Mesendoderm (in vitro differentiated cells): Measurements from ENCODE around the gene M1AP.

Experiments
- DNase-seq: peaks from one replicate; pipeline ENCODE4 v3.0.0; 2013
- H2AK5ac ChIP-seq: 2 replicates; pipeline ENCODE4 v1.6.1; 2013; ENCODE audit warnings: low read length, inconsistent platforms
- H2BK120ac ChIP-seq: 2 replicates; pipeline ENCODE4 v1.6.1; 2013; ENCODE audit warnings: low read depth, mild to moderate bottlenecking, low read length, moderate library complexity, mixed read lengths
- H2BK15ac ChIP-seq: replicated peaks from 2 replicates; pipeline ENCODE4 v1.6.1; 2013; ENCODE audit warnings: low read depth, mild to moderate bottlenecking, moderate library complexity
- H2BK5ac ChIP-seq: 2 replicates; pipeline ENCODE4 v1.6.1; 2013; ENCODE audit warnings: low read length, inconsistent platforms
- H3K18ac ChIP-seq: 2 replicates; pipeline ENCODE4 v1.6.1; 2013; ENCODE audit warnings: mild to moderate bottlenecking, low read length, mixed read lengths
- H3K23ac ChIP-seq: one replicate; pipeline ENCODE4 v1.6.1; 2013; ENCODE audit warnings: low read length
- H3K27ac ChIP-seq: 2 replicates; pipeline ENCODE4 v1.5.1; 2013; ENCODE audit warnings: low read depth, mild to moderate bottlenecking, inconsistent platforms, low read length, moderate library complexity
- H3K27me3 ChIP-seq: 2 replicates; pipeline ENCODE4 v1.6.1; 2013; ENCODE audit warnings: low read length, control low read depth, mild to moderate bottlenecking, inconsistent platforms; ENCODE audit not compliant: insufficient read depth, poor library complexity
- H3K36me3 ChIP-seq: 2 replicates; pipeline ENCODE4 v1.6.1; 2013; ENCODE audit warnings: low read length, inconsistent platforms; ENCODE audit not compliant: control insufficient read depth, insufficient read depth
- H3K4ac ChIP-seq: one replicate; pipeline ENCODE4 v1.6.1; 2013; ENCODE audit warnings: low read depth, mild to moderate bottlenecking, low read length, moderate library complexity
- H3K4me1 ChIP-seq: 2 replicates; pipeline ENCODE4 v1.6.1; 2013; ENCODE audit warnings: low read depth, low read length, inconsistent platforms; ENCODE audit not compliant: control insufficient read depth
- H3K4me2 ChIP-seq: 2 replicates; pipeline ENCODE4 v1.6.1; 2013; ENCODE audit warnings: low read length
- H3K4me3 ChIP-seq: 2 replicates; pipeline ENCODE4 v1.5.1; 2013; ENCODE audit warnings: mild to moderate bottlenecking, low read length
- H3K56ac ChIP-seq: one replicate; pipeline ENCODE4 v1.6.1; 2013; ENCODE audit warnings: low read length
- H3K79me1 ChIP-seq: 2 replicates; pipeline ENCODE4 v1.6.1; 2013; ENCODE audit warnings: low read length, inconsistent platforms
- H3K79me2 ChIP-seq: 2 replicates; pipeline ENCODE4 v1.6.1; 2013; ENCODE audit warnings: mild to moderate bottlenecking, low read length; ENCODE audit not compliant: control insufficient read depth, insufficient read depth
- H3K9ac ChIP-seq: 2 replicates; pipeline ENCODE4 v1.6.1; 2013; ENCODE audit warnings: low read length, inconsistent platforms
- H4K5ac ChIP-seq: one replicate; pipeline ENCODE4 v1.6.1; 2013; ENCODE audit warnings: low read length
- H4K8ac ChIP-seq: one replicate; pipeline ENCODE4 v1.6.1; 2013; ENCODE audit warnings: low read depth, mild to moderate bottlenecking, control low read depth, low read length, moderate library complexity
- WGBS: extraction: QIAGEN DNeasy Blood & Tissue Kit; methylation state at CpG from one replicate; pipeline ENCODE4 v1.1.7; 2013; ENCODE audit warnings: low lambda C conversion rate, missing lambda C conversion rate; ENCODE audit not compliant: insufficient coverage; ENCODE audit errors: extremely low coverage; 5-methylcytosine and 5-hydroxymethylcytosine counted together

The M1AP gene

DNA sequence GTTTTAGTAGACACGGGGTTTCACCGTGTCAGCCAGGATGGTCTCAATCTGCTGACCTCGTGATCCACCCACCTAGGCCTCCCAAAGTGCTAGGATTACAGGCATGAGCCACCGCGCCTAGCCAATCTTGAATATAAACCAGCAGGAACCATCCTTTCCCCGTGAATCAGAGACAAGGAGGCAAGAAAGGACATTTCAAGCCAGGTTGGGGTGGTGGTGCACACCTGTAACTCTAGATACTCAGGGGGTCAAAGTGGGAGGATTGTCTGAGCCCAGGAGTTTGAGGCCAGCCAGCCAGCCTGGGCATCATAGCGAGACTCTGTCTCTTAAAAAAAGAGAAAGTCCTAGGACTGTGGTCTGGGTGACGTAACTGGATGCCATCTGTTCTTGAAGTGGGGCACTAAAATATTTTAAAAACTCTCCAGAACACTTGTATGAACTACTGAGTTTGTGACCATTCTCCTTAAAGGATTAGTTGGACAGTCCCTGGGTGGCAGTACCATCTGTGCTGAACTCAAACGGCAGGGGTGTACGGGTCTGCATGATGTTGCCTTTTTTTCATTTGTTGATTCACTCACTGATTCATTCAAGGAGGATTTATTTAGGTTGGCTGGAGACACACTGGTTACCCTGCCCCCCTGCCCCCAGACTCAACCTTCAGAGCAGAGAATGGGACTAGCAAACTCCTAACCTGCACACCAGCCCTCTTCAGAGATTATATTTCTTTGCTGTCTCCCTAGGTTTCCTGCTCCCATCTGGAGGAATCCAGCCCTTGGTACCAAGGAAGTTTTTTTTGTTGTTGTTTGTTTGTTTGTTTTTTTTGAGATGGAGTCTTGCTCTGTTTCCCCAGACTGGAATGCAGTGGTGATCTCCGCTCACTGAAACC, 136.8 kb downstream of the M1AP start:
- Histone ChIP-seq H2BK120ac (no peak overlapping the region), H3K79me1 (no peaks in the 10 kb centered on the region), H4K5ac (no peak overlapping the region), H3K23ac (no peak overlapping the region), H3K18ac (no peak overlapping the region), H3K79me2 (no peaks in the 10 kb centered on the region), H3K27ac (no peak overlapping the region), H3K4me2 (no peak overlapping the region), H3K4me3 (no peak overlapping the region), H3K9ac (no peak overlapping the region), H2AK5ac (no peak overlapping the region), H2BK15ac (no peak overlapping the region), H3K56ac (no peak overlapping the region), H3K27me3 (peaks cover 56% of the 10 kb centered on the region), H4K8ac (no peak overlapping the region), H3K36me3 (no peaks in the 10 kb centered on the region), H3K4me1 (peaks cover 9% of the 10 kb centered on the region), H3K4ac (no peak overlapping the region), H2BK5ac (no peak overlapping the region)
- WGBS: no CpG with 5 or more reads among the region's 11 CpGs
- DNase-seq: no peak

DNA sequence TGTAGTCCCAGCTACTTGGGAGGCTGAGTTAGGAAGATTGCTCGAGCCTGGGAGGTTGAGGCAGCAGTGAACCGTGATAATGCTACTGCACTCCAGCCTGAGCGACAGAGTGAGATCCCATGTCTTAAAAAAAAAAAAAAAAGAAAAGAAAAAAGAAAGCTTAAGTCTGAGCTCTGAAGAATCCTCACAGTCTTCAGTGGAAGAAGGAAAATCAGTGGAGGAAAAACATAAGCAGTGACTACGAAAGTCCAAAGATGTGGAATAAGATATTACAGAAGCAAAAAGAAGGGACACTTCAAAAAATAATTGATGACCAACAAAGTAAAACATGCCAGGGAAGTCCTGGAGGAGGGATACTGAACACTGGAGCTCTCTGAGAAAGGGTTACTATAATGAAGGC, 137.9 kb downstream of the M1AP start:
- DNase-seq: no peak
- Histone ChIP-seq H2AK5ac (no peak overlapping the region), H3K18ac (no peak overlapping the region), H3K23ac (no peak overlapping the region), H3K4me3 (no peak overlapping the region), H2BK5ac (no peak overlapping the region), H3K4ac (no peak overlapping the region), H3K4me2 (no peak overlapping the region), H3K9ac (no peak overlapping the region), H3K79me1 (no peaks in the 10 kb centered on the region), H4K5ac (no peak overlapping the region), H2BK120ac (no peak overlapping the region), H4K8ac (no peak overlapping the region), H2BK15ac (no peak overlapping the region), H3K79me2 (no peaks in the 10 kb centered on the region), H3K27ac (no peak overlapping the region), H3K36me3 (no peaks in the 10 kb centered on the region), H3K27me3 (peaks cover 46% of the 10 kb centered on the region), H3K4me1 (peaks cover 9% of the 10 kb centered on the region), H3K56ac (no peak overlapping the region)
- WGBS: no CpG with 5 or more reads among the region's 4 CpGs

DNA sequence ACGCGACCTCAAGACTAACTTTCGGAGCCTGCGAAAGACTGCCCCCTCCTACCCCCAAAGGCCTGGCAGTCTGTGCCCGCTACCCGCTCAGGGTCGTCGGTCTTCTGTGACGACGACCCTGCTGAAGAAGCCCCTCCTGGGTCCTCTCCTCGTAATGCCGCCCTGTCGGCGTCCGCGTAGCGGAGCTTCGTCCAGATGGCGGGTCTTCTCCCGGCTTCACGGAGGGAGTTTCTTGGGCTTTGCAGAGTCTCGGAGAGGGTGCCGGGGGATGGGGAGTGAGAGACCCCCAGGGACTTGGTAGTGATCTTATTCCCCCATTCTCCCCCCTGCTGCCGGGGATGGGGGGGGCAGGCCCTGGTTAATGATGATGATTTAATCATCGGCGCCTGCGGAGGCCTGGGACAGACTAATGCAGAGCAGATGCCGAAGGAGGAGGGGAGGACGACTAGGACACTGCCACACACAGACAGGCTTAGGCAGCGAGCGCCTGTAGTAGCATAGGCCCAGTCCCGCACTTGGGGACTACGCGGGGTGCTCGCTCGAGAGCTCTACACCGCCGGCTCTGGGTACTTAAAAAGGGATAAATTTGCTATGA, 140.1 kb downstream of the M1AP start:
- H3K27me3 ChIP-seq: peaks cover 43% of the 10 kb centered on the region
- peak overlapping the region; percentile 97 for H3K18ac ChIP-seq
- WGBS: no CpG with 5 or more reads among the region's 38 CpGs
- H3K4me1 ChIP-seq: peaks cover 6% of the 10 kb centered on the region
- peak overlapping the region; percentile 42 for H3K27ac ChIP-seq
- H2BK120ac ChIP-seq: peak overlapping the region; percentile 66
- peak overlapping the region; percentile 44 for H4K5ac ChIP-seq
- H2AK5ac ChIP-seq: no peak overlapping the region
- peak overlapping the region; percentile 92 for H3K56ac ChIP-seq
- peak; percentile 73 for DNase-seq
- H3K79me2 ChIP-seq: no peaks in the 10 kb centered on the region
- H2BK15ac ChIP-seq: no peak overlapping the region
- H3K4ac ChIP-seq: peak overlapping the region; percentile 90
- no peaks in the 10 kb centered on the region for H3K36me3 ChIP-seq
- H3K9ac ChIP-seq: peak overlapping the region; percentile 87
- peak overlapping the region; percentile 79 for H2BK5ac ChIP-seq
- no peaks in the 10 kb centered on the region for H3K79me1 ChIP-seq
- H3K23ac ChIP-seq: no peak overlapping the region
- peak overlapping the region; percentile 68 for H3K4me3 ChIP-seq
- no peak overlapping the region for H4K8ac ChIP-seq
- peak overlapping the region; percentile 83 for H3K4me2 ChIP-seq
